COLO668 (cell line): Measurements from ENCODE around the gene HABP2.

ENCODE experiments used
- DNase-seq: peaks from one replicate; lab custom pipeline; 2025; ENCODE audit not compliant: unreplicated experiment; lab: John Stamatoyannopoulos, UW

The HABP2 gene

GRCh38 chr10:113525713-113526112, 27.1 kb upstream of the HABP2 start:
- DNase-seq: no peak

- no peak for DNase-seq
Observed at GRCh38 chr10:113527211-113527906, 25.5 kb upstream of the HABP2 start.

- no peak for DNase-seq
Observed at GRCh38 chr10:113528876-113529275, 24.0 kb upstream of the HABP2 start.

- no peak for DNase-seq
Observed at GRCh38 chr10:113529575-113529974, 23.3 kb upstream of the HABP2 start.

- DNase-seq: no peak
Observed at GRCh38 chr10:113530476-113530875, 22.4 kb upstream of the HABP2 start.

GRCh38 chr10:113532724-113533123, 20.1 kb upstream of the HABP2 start:
- DNase-seq: no peak

GRCh38 chr10:113533801-113534200, 19.1 kb upstream of the HABP2 start:
- DNase-seq: no peak

- DNase-seq: no peak
Observed at GRCh38 chr10:113534423-113534822, 18.4 kb upstream of the HABP2 start.

- DNase-seq: no peak
Observed at GRCh38 chr10:113537672-113538071, 15.2 kb upstream of the HABP2 start.

GRCh38 chr10:113538151-113538550, 14.7 kb upstream of the HABP2 start:
- DNase-seq: no peak

GRCh38 chr10:113539789-113540188, 13.1 kb upstream of the HABP2 start:
- DNase-seq: peak; percentile 5

GRCh38 chr10:113540845-113541548, 11.9 kb upstream of the HABP2 start:
- DNase-seq: no peak

GRCh38 chr10:113541549-113541927, 11.3 kb upstream of the HABP2 start:
- no peak for DNase-seq

GRCh38 chr10:113543107-113543955, 9.5 kb upstream of the HABP2 start:
- DNase-seq: no peak

- DNase-seq: no peak
Observed at GRCh38 chr10:113544392-113544791, 8.5 kb upstream of the HABP2 start.

- no peak for DNase-seq
Observed at GRCh38 chr10:113547426-113547825, 5.4 kb upstream of the HABP2 start.

GRCh38 chr10:113549856-113550255, 3.0 kb upstream of the HABP2 start:
- no peak for DNase-seq

GRCh38 chr10:113550365-113550764, 2.5 kb upstream of the HABP2 start:
- DNase-seq: no peak

- DNase-seq: no peak
Observed at GRCh38 chr10:113552014-113552413, 839 bp upstream of the HABP2 start.

GRCh38 chr10:113553149-113553548, 296 bp downstream of the HABP2 start:
- DNase-seq: no peak

GRCh38 chr10:113554214-113554613, 1.4 kb downstream of the HABP2 start:
- DNase-seq: no peak

- no peak for DNase-seq
Observed at GRCh38 chr10:113555245-113555644, 2.4 kb downstream of the HABP2 start.
